HG02571 (cell line): ENCODE results near the gene ADGRE1.

Source experiments
- ATAC-seq: cut with Tn5 transposase; IDR thresholded peaks from one replicate; pipeline ENCODE4 v1.9.1; 2021; ENCODE audit warnings: mild to moderate bottlenecking, moderate library complexity; ENCODE audit not compliant: unreplicated experiment

The ADGRE1 gene

DNA sequence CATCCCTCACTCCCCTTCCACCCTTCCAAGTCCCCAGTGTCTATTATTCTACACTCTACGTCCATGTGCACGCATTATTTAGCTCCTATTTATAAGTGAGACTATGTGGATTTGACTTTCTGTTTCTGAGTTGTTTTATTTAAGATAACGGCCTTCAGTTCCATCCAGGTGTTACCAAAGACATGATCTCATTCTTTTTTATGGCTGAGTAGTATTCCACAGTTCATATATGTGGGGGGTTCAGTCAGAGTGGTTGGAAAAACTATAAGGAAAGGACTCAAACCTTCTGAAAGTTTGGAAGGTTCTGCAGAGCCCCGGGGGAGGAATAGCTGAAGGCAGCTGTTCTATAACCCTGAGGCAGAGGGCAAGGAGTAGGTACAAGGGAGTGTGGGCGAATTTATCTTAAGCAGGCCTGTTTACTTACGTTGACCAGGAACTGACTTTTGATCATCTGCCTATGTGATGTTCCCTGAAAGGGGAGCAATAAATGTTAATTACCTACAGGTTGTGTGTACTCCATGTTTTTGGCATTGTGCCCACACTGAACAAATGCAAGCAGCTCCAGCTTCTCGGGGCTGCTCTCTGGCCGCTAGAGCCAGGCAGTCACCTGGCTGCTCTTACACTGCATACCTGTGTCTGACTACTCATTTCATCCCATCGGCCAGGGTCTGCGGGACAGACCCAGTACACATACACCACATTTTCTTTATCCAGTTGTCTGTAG is 13.5 kb upstream of the ADGRE1 start:
- no peak for ATAC-seq

DNA sequence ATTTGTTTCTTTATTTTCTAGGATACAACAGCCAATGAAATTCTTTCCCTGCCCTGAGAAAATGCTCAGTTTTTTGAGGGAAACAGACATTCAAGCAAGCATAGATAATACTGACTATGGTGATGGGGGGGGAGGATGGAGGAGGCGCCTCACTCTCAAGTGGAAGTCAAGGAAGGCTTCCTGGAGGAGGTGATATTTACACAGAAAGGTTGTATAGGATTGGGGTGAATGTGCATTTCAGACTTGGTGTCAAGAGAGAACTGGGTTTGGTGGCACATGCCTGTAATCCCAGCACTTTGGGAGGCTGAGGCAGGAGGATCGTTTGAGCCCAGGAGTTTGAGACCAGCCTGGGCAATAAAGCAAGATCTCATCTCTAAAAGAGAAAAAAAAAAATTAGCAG is 12.2 kb upstream of the ADGRE1 start:
- no peak for ATAC-seq

DNA sequence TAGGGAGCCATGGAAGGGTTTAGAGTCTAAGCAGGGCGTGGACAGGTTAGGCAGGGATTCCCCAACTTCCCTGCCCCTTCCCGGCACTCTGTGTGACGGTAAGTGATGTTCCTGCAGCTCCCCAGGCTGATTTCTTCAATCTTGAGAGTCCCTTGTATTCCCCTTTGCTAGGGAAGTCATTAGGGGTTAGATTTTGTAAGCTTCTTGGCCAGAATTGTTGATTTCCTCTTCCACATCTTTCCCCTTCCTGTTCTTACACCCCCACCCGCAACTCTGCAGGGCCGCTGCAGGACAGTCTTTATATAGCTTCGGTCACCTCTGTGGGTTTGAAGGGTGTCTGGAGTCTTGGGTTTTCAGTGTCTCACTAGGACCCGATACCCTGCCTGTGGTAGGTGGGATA is 10.6 kb upstream of the ADGRE1 start:
- no peak for ATAC-seq

DNA sequence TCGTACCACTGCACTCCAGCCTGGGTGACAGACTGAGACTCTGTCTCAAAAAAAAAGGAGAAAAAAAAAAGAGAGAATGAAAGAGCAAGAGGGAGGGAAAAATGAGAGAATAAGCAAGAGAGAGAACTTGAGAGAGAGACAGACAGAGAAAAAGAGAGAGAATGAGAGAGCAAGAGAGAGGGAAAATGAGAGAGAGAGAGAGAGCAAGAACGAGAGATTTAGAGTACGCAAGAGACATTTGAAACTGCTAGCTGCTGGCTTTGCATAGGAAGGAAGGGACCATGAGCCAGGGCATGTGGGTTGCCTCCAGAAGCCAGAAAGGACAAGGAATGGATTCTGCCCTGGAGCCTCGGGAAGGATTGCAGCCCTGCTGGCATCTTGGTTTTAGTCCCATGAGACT is 9.6 kb upstream of the ADGRE1 start:
- no peak for ATAC-seq

DNA sequence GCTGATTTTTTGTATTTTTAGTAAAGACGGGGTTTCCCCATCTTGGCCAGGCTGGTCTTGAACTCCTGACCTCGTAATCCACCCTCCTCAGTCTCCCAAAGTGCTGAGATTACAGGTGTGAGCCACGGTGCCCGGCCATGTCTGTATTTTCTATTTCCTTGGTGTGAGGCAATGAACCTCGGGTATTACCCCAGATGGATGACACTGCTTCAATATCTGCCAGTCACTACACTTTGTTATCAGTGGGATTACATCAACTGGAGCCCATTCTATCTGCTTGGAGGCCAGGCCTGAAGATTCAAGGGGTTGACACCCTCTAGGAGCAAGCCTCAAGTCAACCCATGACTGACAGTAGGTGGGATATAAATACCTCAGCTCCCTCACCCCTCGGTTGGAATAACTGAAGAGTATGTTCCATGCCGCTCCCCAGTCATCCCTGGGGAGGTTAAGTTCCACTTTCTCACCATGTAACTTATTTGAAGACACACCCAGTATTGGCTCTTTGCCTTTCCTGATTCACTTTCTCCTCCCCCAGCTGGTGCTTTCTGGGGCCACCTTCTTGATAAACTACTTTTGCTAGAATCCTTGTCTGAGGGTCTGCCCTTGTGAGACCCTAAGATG is 992 bp upstream of the ADGRE1 start:
- ATAC-seq, result no peak

DNA sequence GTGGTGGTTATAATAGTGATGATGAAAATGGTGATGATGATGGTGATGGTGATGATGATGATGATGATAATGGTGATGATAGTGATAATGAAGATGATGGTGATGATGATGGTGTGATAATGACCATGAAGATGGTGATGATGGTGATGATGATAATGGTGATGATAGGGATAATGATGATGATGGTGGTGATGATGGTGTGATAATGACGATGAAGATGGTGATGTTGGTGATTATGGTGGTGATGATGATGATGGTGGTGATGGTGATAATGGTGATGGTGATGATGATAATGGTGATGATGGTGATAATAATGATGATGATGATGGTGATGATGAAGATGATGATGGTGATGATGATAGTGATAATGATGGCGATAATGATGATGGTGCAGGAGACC is 1.6 kb downstream of the ADGRE1 start:
- no peak for ATAC-seq

DNA sequence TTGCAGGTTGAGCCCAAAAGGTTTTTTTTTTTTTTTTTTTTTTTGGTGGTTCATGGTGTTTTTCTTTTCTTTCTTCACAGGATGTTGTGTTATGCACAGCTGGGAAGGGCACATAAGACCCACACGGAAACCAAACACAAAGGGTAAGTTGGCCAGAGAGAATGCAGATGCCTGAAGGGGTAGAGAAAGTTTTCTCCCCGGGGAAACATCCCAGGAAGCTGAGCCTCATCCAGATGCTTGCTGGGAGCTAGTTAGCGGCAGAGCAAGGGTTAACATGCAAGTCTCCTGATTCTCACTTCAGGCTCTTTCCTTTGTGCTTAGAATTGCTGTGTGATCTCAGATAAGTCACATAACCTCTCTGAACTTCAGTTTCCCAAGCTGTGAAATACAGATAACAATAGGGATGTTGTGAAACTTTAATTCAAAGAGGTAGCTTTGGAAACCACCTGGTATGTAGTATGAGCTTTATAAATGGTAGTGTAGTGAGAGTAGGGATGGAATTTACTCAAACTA is 3.1 kb downstream of the ADGRE1 start:
- no peak for ATAC-seq

DNA sequence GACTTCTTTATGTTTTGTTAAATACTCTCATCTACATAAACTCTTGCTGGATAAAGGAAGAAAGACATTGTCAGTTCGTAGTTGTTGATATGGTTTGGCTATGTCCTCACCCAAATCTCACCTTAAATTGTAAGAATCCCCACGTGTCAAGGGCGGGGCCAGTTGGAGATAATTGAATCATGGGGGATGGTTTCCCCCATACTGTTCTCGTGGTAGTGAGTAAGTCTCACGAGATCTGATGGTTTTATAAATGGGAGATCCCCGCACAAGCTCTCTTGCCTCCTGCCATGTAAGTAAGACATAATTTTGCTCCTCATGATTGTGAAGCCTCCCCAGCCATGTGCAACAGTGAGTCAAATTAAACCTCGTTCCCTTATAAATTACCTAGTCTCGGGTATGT is 3.6 kb downstream of the ADGRE1 start:
- ATAC-seq, result no peak

DNA sequence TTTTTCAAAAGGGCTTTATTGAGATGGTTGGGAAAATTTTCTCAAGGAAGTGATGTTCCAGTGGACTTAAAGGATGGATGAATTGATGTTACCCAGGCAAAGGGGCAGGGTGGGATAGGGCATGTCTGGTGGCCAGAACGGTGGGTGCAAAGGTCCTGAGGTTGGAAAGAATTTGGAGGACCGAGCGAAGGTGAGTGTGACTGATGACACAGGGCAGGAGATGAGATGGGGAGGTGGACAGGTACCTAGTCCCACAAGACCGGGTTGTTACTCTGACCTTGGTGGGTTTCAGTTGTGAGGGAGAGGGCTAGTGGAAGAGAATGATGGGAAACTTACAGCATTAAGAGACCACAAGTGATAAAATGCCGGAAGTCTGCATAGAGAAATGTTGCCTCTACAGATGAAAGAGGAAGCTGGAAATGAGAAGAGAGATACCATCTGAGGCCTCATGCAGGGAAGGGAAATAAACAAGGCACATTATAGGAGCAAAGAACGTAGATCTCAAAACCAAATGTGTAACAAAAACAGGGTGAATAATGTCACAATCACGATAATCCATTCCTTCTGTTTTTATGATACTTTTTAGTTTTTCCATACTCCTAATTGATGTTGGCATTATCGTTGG is 4.5 kb downstream of the ADGRE1 start:
- no peak for ATAC-seq

DNA sequence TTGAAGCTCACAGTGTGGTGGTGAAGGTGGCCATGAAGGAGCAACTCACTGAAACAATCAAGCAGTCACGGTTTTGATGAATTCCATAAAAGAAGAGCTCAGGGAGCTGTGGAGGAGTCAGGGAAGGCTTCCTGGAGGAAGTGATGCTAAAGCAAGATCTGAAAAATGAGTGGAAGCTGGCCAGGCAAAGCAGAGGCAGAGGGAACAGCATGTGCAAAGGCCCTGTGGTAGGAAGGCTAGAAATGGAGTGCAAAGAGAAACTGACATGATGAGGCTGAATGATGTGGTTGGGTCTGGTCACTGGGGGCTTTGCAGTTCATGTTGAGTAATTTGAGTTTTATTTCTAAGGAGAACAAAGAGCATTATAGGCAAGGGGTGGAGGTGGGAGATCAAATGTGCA is 6.9 kb downstream of the ADGRE1 start:
- ATAC-seq, result no peak

DNA sequence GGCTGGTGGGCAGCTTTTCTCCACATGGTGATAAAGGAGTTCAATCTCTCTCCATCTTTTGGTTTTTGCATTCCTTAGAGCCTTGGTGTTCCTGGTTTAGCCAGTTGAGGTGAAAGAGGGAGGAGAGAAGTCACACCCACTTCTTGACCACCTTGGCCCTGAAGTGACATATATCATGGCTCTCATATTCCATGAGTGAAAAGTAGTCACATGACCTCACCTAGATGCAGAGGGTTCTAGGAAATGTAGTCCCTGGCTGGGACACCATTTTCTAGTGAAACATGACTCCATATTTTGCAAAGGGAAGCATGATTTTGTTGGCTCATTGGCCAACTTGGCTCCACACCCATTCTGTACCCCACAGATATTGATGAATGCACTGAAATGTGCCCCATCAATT is 16.1 kb downstream of the ADGRE1 start:
- no peak for ATAC-seq

DNA sequence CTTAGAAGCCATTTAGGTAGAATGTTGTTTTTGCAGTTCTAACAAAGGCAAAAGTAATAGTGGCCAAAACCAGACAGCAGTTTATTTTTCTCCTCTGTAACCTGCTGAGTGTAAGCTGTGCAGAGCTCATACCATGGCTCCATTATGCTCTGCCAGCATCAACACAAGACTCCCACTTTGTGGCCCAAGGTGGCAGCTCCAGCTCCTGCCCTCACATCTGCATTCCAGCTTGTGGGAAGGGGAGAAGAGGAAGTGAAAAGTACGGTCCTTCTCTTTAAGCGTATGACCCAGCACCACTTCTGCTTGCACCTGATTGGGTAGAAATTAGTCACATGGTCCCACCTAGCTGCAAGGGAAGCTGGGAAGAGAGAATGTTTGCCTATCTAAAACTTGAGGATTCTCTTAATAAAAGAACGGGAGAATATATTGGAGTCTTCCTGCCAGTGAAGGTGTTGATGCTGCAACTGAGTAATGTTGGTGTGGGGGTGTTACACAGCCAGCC is 19.2 kb downstream of the ADGRE1 start:
- no peak for ATAC-seq

DNA sequence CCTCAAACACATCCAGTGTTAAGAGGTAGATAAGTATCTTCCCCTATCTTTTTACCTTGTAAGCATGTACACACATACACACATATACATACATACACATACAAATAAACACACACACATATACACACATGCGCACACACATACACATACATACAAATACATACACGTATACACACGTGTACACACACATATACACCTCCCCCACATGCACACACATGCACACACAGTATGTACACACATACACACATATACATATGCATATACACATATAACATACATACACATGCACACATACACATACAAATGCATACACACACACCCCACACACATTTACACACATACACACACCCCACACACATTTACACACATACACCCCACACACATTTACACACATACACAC is 24.1 kb downstream of the ADGRE1 start:
- no peak for ATAC-seq

DNA sequence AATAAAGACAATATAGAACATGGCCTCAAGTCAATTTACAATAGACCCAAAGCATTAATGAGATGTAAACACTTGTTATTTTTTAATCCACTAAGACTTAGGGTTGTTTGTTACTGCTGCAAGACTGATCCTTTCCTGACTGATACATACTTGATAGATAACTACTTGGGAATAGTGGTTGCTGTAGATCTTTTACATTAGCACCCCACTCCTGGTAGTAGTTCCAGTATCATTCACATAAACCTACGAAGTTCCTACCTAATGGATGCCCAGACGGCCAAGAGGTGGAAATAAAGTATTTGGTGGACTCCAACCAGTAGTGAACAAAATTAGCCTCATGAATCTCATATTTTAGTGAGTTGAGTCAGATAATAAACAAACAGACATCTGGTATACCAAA is 26.9 kb downstream of the ADGRE1 start:
- no peak for ATAC-seq

DNA sequence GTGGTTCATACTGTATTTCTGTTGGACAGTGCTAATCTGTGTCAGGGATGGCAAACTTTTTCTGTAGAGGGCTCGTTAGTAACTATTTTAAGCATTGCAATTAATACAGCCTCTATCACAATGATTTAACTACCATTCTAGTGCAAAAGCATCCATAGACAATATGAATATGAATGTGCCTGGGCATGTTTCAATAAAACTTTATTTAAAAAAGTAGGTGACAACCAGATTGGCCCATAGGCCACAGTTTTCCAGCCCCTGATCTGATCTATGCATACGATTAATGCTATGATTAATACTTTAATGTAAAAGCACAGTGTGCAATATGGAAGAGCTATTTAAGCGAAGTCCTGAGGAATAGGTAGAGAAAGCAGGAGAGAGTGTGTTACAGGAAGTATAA is 29.6 kb downstream of the ADGRE1 start:
- no peak for ATAC-seq

DNA sequence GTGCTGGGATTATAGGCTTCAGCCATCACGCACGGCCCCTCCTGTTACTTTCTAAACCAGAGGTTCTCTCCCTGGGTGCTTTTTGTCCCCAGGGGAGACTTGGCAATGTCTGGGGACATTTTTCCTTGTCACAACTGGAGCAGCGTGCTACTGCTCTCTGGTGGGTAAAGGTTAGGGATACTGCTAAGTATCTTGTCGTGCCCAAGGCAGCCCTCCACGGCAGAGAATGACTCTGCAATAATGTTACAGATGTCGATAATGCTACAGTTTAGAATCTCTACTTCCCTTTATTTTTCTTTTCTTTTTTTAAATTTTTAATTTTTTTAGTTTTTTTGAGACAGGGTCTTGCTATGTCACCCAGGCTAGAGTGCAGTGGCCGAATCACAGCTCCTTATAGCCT is 38.0 kb downstream of the ADGRE1 start:
- no peak for ATAC-seq

DNA sequence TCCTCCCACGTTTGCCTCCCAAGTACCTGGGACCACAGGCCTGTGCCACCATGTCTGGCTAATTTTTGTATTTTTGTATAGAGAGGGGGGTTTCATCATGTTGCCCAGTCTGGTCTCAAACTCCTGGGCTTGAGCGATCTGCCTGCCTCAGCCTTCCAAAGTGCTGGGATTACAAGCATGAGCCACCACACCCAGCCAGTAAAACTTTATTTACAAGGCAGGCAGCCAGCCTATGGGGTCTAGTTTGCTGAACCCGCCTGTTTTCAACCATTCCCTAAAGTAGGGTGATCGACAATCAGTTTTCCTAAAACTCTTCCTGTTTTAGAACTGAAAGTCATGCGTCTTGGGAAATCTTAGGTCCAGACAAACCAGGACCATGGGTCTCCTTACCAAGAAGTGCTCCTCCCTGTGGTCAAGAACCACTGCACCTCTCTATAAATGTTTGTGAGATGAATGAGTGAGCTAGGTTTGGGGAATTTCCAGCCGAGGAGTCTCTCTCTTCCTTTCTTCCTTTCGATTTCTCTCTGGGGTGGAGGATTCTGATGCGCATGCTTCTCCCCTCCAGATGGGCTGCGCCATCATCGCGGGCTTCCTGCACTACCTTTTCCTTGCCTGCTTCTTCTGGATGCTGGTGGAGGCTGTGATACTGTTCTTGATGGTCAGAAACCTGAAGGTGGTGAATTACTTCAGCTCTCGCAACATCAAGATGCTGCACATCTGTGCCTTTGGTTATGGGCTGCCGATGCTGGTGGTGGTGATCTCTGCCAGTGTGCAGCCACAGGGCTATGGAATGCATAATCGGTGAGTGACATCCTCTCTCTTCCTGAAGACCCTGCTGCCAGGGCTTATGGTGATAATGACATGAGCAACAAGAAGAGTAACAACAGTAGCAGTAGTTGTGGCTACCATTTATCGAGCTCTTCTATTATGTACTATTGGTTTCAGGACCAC is 38.7 kb downstream of the ADGRE1 start:
- no peak for ATAC-seq

DNA sequence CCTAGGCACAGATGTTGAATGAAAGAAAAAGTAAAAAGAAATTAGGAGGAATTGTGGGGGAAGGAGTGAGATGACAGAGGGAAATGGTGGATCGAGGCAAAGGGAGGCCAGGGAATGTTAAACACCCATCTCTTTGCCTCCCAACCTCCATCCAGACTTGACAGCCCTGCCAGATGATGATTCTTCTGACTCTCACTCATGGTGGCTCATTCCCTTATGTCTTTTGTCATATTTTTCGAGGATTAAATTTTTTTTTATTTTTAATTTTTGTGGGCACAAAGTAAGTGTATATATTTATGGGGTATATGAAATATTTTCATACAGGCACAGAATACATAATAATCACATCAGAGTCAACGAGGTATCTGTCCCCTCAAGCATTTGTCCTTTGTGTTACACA is 42.8 kb downstream of the ADGRE1 start:
- ATAC-seq, result no peak

DNA sequence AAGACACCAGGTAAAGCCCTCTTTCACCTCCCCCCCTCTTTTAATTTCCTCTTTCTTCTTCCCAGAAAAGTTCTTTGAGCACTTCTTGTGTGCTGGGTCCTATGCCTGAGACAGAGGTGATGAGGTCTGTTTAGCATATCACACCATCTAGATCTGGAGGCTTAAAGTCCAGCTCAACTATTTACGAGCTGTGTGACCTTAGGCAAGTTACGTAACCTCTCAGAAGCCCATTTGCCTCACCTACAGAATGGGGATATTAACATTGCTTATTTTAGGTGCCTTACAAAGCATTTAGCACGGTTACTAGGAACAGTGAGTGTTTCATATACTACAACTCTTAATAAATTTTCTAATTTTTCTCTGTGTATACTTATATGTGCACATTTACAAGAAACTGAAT is 47.7 kb downstream of the ADGRE1 start:
- no peak for ATAC-seq

DNA sequence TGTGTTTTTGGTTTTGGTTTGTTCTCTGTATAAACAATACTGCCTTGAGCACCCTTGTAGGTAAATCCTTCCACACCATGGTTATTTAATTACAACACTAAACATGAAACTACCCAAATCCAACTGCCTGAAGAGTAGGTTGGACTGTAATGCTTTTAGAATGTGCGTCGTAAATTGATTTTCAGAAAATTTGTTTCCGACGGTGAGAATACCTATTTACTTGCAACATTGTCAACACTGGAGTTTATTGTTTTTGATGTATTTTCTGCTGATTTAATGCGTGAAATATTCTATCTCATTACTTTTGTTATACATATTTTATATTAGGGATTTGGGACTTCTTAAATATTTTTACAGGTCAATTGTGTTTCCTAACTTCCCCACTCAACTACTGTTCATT is 48.2 kb downstream of the ADGRE1 start:
- no peak for ATAC-seq

DNA sequence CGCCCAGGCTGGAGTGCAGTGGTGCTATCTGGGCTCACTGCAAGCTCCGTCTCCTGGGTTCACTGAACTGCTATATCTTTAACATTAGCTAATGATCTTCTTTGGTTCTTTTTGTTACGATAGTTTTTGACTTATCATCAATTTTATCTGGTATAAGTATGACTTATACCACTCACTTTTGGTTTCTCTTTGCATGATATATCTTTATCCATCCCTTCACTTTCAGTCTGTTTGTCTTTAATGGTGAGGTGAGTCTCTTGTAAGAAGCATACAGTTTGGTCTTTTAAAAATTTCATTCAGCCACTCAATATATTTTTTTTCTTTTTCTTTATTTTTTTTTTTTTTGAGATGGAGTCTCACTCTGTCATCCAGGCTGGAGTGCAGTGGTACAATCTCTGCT is 58.4 kb downstream of the ADGRE1 start:
- ATAC-seq, result no peak
